Spleen (tissue), 7 donors: ENCODE results near the gene PRKCA.

ENCODE experiments used
- POLR2A ChIP-seq, 3 donors: fragments of 450-650 bp; IDR thresholded peaks; one replicate each; pipeline ENCODE4 v1.5.1; 2017; ENCODE audit warnings: antibody characterized with exemption in 3 of 3, mild to moderate bottlenecking in 1 of 3
- TF ChIP-seq, protein P1 (sequence below), 11 experiments: fragments of 200-600 bp in 7 of 11; fragments of 450-650 bp in 4 of 11; sonication (generic) in 4 of 11; IDR thresholded peaks in 8 of 11; conservative IDR thresholded peaks in 3 of 11; 1 replicate in 7 of 11; 2 replicates in 4 of 11; pipeline versions ENCODE4 v1.4.0 to v1.8.0; 2016 to 2021; ENCODE audit warnings: antibody characterized with exemption in 11 of 11, inconsistent platforms in 4 of 11, mild to moderate bottlenecking in 1 of 11
- donor health status: DM: no; HTN: no; CAD: no; lungs with moderate emphysema.
- donor health status: DM: no; HTN: no; CAD: no.
- donor health status: DM: no; HTN: no; CAD: no.

DNA sequence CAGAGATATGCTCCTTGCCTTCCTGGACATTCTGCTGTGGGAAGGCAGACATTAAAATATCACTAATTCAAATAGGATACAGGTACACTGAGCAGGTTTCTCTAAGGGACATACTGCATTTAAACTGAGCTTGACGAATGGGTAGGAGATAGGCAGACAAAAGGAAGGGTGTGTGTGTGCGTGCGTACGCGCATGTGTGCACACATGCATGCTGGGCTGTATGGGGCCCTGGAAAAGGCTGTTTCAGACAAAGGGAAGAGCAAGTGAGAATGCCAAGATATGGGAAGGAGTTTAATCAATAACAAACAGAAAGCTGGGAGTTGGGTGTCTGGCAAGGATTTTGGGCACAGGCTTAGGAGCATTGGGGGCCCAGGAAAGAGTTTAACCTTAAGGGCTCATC, 196.2 kb downstream of the PRKCA start:
- TF ChIP-seq, protein P1, sequence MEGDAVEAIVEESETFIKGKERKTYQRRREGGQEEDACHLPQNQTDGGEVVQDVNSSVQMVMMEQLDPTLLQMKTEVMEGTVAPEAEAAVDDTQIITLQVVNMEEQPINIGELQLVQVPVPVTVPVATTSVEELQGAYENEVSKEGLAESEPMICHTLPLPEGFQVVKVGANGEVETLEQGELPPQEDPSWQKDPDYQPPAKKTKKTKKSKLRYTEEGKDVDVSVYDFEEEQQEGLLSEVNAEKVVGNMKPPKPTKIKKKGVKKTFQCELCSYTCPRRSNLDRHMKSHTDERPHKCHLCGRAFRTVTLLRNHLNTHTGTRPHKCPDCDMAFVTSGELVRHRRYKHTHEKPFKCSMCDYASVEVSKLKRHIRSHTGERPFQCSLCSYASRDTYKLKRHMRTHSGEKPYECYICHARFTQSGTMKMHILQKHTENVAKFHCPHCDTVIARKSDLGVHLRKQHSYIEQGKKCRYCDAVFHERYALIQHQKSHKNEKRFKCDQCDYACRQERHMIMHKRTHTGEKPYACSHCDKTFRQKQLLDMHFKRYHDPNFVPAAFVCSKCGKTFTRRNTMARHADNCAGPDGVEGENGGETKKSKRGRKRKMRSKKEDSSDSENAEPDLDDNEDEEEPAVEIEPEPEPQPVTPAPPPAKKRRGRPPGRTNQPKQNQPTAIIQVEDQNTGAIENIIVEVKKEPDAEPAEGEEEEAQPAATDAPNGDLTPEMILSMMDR (IDR thresholded peaks at IDR 0.05 in 8 of 11, conservative IDR thresholded peaks at IDR 0.05 in 3 of 11), result no peak
- TF ChIP-seq POLR2A (IDR thresholded peaks at IDR 0.05), result no peak
